GM18907 (cell line): Measurements from ENCODE around the gene ALPK3.

Experiments used
- ATAC-seq: cut with Tn5 transposase; IDR thresholded peaks from one replicate; pipeline ENCODE4 v1.9.1; 2021; ENCODE audit warnings: mild to moderate bottlenecking, moderate library complexity; ENCODE audit not compliant: unreplicated experiment

The ALPK3 gene

DNA sequence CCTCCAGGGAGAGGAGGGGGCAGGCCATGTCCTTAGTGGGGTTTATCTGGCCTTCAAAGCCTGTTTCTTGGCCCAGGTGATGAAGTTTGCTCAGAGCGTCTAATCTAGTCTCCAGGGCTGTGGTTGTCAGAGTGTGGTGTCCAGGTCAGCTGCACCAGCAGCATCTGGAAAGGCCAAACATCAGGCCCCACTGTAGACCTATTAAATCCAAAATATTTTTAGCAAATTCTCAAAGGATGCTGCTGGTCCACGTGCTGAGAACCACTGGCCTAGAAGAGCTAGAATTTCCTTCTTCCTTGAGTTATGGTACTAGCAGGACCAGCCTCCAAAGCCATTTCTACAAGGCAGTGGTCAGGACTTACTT, 96.2 kb downstream of the ALPK3 start:
- no peak for ATAC-seq

DNA sequence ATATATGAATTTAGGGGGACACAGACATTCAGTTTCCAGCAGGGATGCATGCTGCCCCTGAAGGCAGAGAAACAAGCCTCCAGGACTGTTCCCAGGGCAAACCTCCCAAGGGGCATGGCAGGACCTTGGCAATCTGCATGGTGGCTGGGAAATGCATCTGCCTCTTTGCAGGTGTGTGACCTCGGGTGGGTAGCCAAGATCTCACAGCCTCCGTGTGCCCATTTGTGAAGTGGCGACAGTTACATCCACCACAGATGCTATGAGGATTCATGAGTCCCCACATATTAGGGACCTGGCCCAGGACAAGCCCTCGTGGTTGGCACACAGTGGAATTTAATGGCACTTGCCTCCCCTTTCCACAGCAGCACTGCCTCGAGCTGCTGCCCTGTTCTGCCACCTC, 97.2 kb downstream of the ALPK3 start:
- no peak for ATAC-seq

DNA sequence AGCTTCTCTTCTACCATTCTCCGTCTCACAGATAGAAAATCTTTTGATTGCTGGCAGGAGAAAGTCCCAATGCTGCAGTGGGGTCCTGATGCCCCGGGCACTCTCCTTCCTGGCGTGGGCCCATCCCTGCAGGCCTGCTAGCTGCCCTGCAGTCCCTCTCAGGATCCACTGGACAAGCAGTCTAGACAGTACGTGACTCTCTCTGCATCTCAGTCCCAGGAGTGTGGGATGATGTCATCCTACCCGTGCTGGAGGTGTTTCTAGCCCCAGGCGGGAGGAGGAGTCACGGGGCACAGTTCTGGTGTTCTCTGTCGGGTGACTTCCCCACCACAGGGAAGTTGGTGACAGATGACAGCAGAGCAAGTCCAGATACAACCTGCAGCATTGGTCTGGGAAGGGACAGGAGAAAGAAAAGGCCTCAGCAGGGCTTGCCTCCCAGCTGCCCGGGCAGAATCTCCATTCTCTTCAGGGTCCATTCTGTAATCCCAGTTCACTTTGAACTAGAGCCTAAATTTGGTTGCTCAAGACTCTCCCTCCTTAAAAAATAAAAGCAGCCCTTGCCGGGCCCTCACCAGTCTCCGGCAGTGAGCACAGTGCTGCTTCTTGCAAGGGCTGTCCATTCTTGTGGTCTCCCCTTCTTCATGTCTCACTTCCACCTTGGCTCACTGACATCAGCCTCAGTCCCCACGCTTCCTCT, 97.9 kb downstream of the ALPK3 start:
- ATAC-seq, result peak; percentile 97

DNA sequence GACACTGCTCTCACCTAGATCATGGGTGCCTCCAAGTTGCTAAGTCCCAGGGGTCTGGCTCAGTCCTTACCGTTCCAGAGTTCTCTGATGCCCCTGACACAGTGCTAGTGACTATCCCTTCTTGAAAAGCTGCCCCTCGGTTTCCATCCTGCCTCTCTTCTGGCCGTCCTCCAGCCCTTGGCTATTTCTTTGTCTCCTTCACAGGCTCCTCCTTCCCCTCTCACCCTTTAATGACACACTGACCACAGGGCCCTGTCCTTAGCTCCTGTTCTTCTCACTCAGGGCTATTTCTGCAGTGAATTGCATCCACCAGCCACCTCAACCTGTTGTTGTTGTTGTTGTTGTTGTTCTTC, 98.4 kb downstream of the ALPK3 start:
- no peak for ATAC-seq

DNA sequence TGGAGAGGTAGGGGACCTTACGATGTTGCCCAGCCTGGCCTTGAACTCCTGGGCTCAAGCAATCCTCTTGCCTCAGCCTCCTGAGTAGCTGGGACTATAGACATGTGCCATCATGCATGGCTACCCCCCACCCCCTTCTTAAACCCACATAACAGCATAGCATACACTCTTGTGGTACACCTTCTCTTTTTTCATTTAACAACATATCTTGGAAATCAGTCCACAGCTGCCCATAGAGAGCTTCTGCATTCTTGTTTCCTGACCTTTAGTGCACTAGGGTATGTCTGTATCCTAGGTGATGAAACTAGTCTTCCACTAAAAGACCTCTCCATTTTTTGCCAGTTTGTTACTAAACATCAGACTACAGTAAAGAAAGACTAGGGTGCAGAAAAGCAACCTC, 100.3 kb downstream of the ALPK3 start:
- no peak for ATAC-seq

DNA sequence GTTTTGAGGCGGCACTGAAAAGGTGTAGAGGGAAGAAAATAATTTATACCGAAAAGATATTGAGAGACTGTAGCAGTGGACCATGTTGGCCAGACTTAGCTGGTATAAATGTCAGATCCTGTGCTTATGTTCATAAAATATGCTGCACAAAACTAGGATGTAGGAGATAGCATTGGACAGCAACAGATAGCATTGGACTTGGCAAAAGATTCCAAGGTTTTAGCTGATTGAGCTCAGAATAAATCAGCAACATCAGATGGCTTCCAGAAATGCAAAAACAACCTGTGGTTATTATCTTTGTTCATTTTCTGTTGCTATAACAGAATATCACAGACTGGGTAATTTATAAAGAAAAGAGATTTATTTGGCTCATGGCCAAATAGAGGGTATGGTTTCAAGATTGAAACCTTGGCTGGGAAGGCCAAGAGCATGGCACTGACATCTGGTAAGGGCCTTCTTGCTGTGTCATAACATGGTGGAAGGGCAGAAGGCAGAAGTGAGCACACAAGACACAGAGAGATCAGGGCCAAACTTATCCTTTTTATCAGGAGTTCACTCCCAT, 102.0 kb downstream of the ALPK3 start:
- no peak for ATAC-seq

DNA sequence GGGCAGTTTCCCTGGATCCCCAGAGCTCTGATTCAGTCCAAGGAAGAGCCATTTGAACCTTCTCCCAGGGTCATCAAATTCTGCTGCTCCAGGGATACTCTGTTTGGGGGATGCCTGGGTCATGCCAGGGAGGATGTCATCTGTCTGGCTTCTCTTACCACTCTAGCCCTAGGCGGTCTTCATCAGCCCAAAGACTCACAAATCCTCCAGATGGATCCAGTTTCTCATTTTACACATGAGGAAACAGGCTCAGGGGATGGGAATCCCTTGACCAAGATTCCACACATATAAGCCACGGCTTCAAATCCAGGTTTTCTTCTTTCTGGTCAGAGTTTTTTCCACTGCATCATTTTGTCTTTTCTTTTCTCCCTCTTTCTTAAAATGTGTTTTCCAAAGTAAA, 104.0 kb downstream of the ALPK3 start:
- no peak for ATAC-seq

DNA sequence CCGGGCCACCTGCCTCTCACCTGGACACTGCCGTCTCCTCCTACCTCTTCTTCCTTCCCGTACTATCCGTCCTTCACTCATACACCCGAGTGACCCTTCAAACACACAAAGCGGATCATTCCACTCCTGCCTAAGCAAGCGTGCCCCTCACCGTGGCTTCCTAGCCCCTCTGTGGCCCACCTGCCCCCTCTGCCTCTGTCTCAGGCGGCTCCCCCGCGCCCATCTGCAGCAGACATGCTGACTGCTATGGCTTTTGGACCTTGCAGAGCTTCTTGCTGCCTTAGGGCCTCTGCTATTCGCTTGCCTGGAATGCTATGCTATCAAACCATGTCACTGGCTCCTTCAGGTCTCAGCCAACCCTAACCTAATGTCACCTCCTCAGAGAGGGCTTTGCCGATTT, 105.4 kb downstream of the ALPK3 start:
- no peak for ATAC-seq
